IMR-90 (cell line): Measurements from ENCODE around the gene ZNF469. TPM values are rescaled to one million over a fixed set of nuclear protein-coding genes. Genes with fewer than 3 reads are reported as not detected.
A peak's percentile ranks its signal among the peaks of the same experiment; 100 is the strongest.

Source experiments
- ATAC-seq: fragments of 200-7000 bp; cut with Tn5 transposase; 2 replicates; pipeline ENCODE4 v1.9.1; 2020; ENCODE audit warnings: low read depth, mild to moderate bottlenecking, moderate library complexity
- BruUV-seq: library from RNA; stranded (reverse); fragments of 400-500 nt; replicated peaks from 2 replicates; lab custom pipeline; 2021; lab: Mats Ljungman, UMichigan
- CTCF ChIA-PET: fragments of 300-600 bp; formaldehyde crosslinking; extraction: SDS; loops from one replicate; lab custom pipeline; 2021; ENCODE audit warnings: antibody characterized with exemption; lab: Yijun Ruan, JAX
- POLR2A ChIA-PET: fragments of 300-600 bp; sonication (Branson Sonifier 250); formaldehyde crosslinking; loops from one replicate; lab custom pipeline; 2022; ENCODE audit warnings: antibody characterized with exemption; ENCODE audit not compliant: unreplicated experiment; lab: Charles Lee
- DNase-seq: peaks from one replicate; pipeline ENCODE4 v3.0.0; 2013
- H2AFZ ChIP-seq: replicated peaks from 2 replicates; pipeline ENCODE3; 2013; ENCODE audit warnings: low read length, mild to moderate bottlenecking; ENCODE audit not compliant: poor library complexity
- H2AK5ac ChIP-seq: 2 replicates; pipeline ENCODE4 v1.6.1; 2013; ENCODE audit warnings: low read depth, low read length, inconsistent platforms
- H2AK9ac ChIP-seq: replicated peaks from 2 replicates; pipeline ENCODE3; 2013; ENCODE audit warnings: mild to moderate bottlenecking, low read depth, low read length, moderate library complexity; ENCODE audit not compliant: poor library complexity
- H2BK120ac ChIP-seq: 2 replicates; pipeline ENCODE4 v1.6.1; 2013; ENCODE audit warnings: low read depth, low read length, inconsistent platforms
- H2BK15ac ChIP-seq: 3 replicates; pipeline ENCODE4 v1.6.1; 2013; ENCODE audit warnings: low read depth, low read length, inconsistent platforms
- H2BK20ac ChIP-seq: 2 replicates; pipeline ENCODE4 v1.6.1; 2013; ENCODE audit warnings: low read depth, mild to moderate bottlenecking, inconsistent platforms, low read length, moderate library complexity
- H2BK5ac ChIP-seq: 2 replicates; pipeline ENCODE4 v1.6.1; 2013; ENCODE audit warnings: mild to moderate bottlenecking, low read depth, low read length, inconsistent platforms; ENCODE audit not compliant: poor library complexity, severe bottlenecking
- H3K14ac ChIP-seq: replicated peaks from 2 replicates; pipeline ENCODE4 v1.6.1; 2013; ENCODE audit warnings: low read depth, low read length, inconsistent platforms
- H3K18ac ChIP-seq: 2 replicates; pipeline ENCODE4 v1.6.1; 2013; ENCODE audit warnings: low read depth, low read length, control low read depth
- H3K23ac ChIP-seq: 2 replicates; pipeline ENCODE4 v1.6.1; 2013; ENCODE audit warnings: low read depth, low read length, inconsistent platforms
- H3K27ac ChIP-seq: 2 replicates; pipeline ENCODE4 v1.5.1; 2013; ENCODE audit warnings: mild to moderate bottlenecking, control low read depth, low read length; ENCODE audit not compliant: insufficient read depth
- H3K27me3 ChIP-seq: 2 replicates; pipeline ENCODE4 v1.6.1; 2013; ENCODE audit warnings: low read length; ENCODE audit not compliant: control insufficient read depth, insufficient read depth
- H3K36me3 ChIP-seq: 2 replicates; pipeline ENCODE4 v1.6.1; 2013; ENCODE audit warnings: low read length, mixed read lengths; ENCODE audit not compliant: control insufficient read depth, insufficient read depth
- H3K4ac ChIP-seq: 2 replicates; pipeline ENCODE4 v1.6.1; 2013; ENCODE audit warnings: low read depth, low read length, inconsistent platforms
- H3K4me1 ChIP-seq: 2 replicates; pipeline ENCODE4 v1.6.1; 2013; ENCODE audit warnings: low read length, mixed read lengths; ENCODE audit not compliant: control insufficient read depth, insufficient read depth
- H3K4me2 ChIP-seq: 2 replicates; pipeline ENCODE4 v1.6.1; 2013; ENCODE audit warnings: low read depth, mild to moderate bottlenecking, control low read depth, low read length, moderate library complexity
- H3K4me3 ChIP-seq: 2 replicates; pipeline ENCODE4 v1.5.1; 2013; ENCODE audit warnings: low read depth, mild to moderate bottlenecking, control low read depth, low read length, moderate library complexity; ENCODE audit not compliant: insufficient read depth
- H3K56ac ChIP-seq: 2 replicates; pipeline ENCODE4 v1.6.1; 2013; ENCODE audit warnings: low read length, inconsistent platforms; ENCODE audit not compliant: insufficient read depth; ENCODE audit errors: extremely low read depth
- H3K79me1 ChIP-seq, 2 experiments: 2 replicates each; pipeline ENCODE4 v1.6.1; 2013; ENCODE audit warnings: low read length in 2 of 2, inconsistent platforms in 1 of 2, low read depth in 1 of 2
- H3K9ac ChIP-seq: 2 replicates; pipeline ENCODE4 v1.6.1; 2013; ENCODE audit warnings: low read depth, low read length, control low read depth
- H3K9me1 ChIP-seq: 2 replicates; pipeline ENCODE4 v1.6.1; 2013; ENCODE audit warnings: low read length, inconsistent platforms; ENCODE audit not compliant: insufficient read depth
- H3K9me3 ChIP-seq: 2 replicates; pipeline ENCODE4 v1.6.1; 2013; ENCODE audit warnings: low read length; ENCODE audit not compliant: control insufficient read depth, insufficient read depth
- H4K20me1 ChIP-seq: 2 replicates; pipeline ENCODE4 v1.6.1; 2013; ENCODE audit warnings: low read length, inconsistent platforms; ENCODE audit not compliant: insufficient read depth
- H4K5ac ChIP-seq: 2 replicates; pipeline ENCODE4 v1.6.1; 2013; ENCODE audit warnings: mild to moderate bottlenecking, low read depth, low read length, control low read depth
- H4K8ac ChIP-seq, 2 experiments: 2 replicates each; pipeline ENCODE4 v1.6.1; 2013; ENCODE audit warnings: low read depth in 2 of 2, low read length in 2 of 2, control low read depth in 1 of 2, inconsistent platforms in 1 of 2
- H4K91ac ChIP-seq: 2 replicates; pipeline ENCODE4 v1.6.1; 2013; ENCODE audit warnings: low read depth, low read length, inconsistent platforms; ENCODE audit not compliant: insufficient read depth
- BHLHE40 ChIP-seq: fragments of 150-350 bp; IDR thresholded peaks from 2 replicates; pipeline ENCODE4 v1.6.1; 2016; ENCODE audit warnings: mild to moderate bottlenecking, low read depth, low read length
- CTCF ChIP-seq: conservative IDR thresholded peaks from 2 replicates; pipeline ENCODE4 v1.5.1; 2012; ENCODE audit warnings: mild to moderate bottlenecking, low read depth, low read length, improper control_type of control experiment
- FOS ChIP-seq: fragments of 150-350 bp; IDR thresholded peaks from 2 replicates; pipeline ENCODE4 v1.6.1; 2016; ENCODE audit warnings: low read depth, low read length
- MAZ ChIP-seq: IDR thresholded peaks from 2 replicates; pipeline ENCODE4 v1.6.1; 2012; ENCODE audit warnings: low read depth, mild to moderate bottlenecking, low read length, improper control_type of control experiment, moderate library complexity, borderline replicate concordance
- NFE2L2 ChIP-seq: fragments of 150-350 bp; IDR thresholded peaks from 2 replicates; pipeline ENCODE4 v1.6.1; 2016; ENCODE audit warnings: low read depth, mild to moderate bottlenecking, low read length
- RAD21 ChIP-seq: IDR thresholded peaks from 2 replicates; pipeline ENCODE4 v1.6.1; 2012; ENCODE audit warnings: low read length, improper control_type of control experiment
- RFX5 ChIP-seq: IDR thresholded peaks from 2 replicates; pipeline ENCODE4 v1.8.0; 2012; ENCODE audit warnings: low read depth, mild to moderate bottlenecking, low read length, moderate library complexity
- USF2 ChIP-seq: fragments of 150-350 bp; IDR thresholded peaks from 2 replicates; pipeline ENCODE4 v1.6.1; 2017; ENCODE audit warnings: mild to moderate bottlenecking, antibody characterized with exemption, low read length, low read depth
- WGBS, 2 experiments: methylation state at CpG; one replicate each; pipeline versions ENCODE4 v1.1.5 to v1.1.7; 2013; ENCODE audit warnings: missing lambda C conversion rate in 2 of 2; ENCODE audit not compliant: insufficient read length in 1 of 2; ENCODE audit errors: extremely low coverage in 2 of 2; 5-methylcytosine and 5-hydroxymethylcytosine counted together
- dilution Hi-C: fragments of 300-500 bp; cut with HindIII; formaldehyde crosslinking; loops from one replicate; pipeline ENCODE4 v1.14.3; 2018; ENCODE audit warnings: low sequenced_read_pairs; ENCODE audit not compliant: unreplicated experiment
- in situ Hi-C: fragments of 300-500 bp; cut with MboI; formaldehyde crosslinking; loops from 3 replicates; pipeline ENCODE4 v1.14.3; 2019; ENCODE audit warnings: low sequenced_read_pairs, inconsistent platforms, mixed read lengths
- intact Hi-C: fragments of 100-400 bp; cut with micrococcal nuclease; formaldehyde crosslinking; loops from 2 replicates; pipeline ENCODE4 v1.10.0; 2022
- polyA plus RNA-seq, 3 experiments: library from polyadenylated mRNA; depleted of rRNA; stranded (reverse); fragments of >200 nt; gene quantifications; 2 replicates each; pipeline ENCODE4 v1.2.3, GENCODE V29; 2012; ENCODE audit warnings: low replicate concordance in 1 of 3
- total RNA-seq: library from RNA; depleted of rRNA; stranded (reverse); fragments of >200 nt; gene quantifications from 2 replicates; pipeline ENCODE4 v1.2.3, GENCODE V29; 2012

Gene ZNF469
- total and polyA plus RNA-seq, 2 of the 4 experiments (the other 2 are of a cell fraction) = 1.1 to 13.3 TPM

GRCh38 chr16:88352261-88353200, 30.2 kb upstream of the ZNF469 start (continued):
- TF ChIP-seq CTCF = no peak

- peaks cover 12% of the 10 kb centered on the region for H3K9me1 ChIP-seq
- intact Hi-C loops = no loop called here
- H3K4me2 ChIP-seq = no peak overlapping the region
- in situ Hi-C loops = no loop called here
- ChIA-PET POLR2A (no interaction called here), CTCF (no interaction called here)
- H2BK120ac ChIP-seq = no peak overlapping the region
- no peak overlapping the region for H2BK20ac ChIP-seq
- H2AK9ac ChIP-seq = no peak overlapping the region
- peak overlapping the region; percentile 52; the same call in 1 of the 2 replicates for H2AK5ac ChIP-seq
- H3K23ac ChIP-seq = no peak overlapping the region
- WGBS, 2 experiments = 93% methylated on average over 14 of the region's 22 CpGs; no CpG with 5 or more reads in 1 of the 2 experiments
- H2BK5ac ChIP-seq = no peak overlapping the region
- no peak overlapping the region for H3K18ac ChIP-seq
- H3K4me3 ChIP-seq = no peak overlapping the region
- H3K4ac ChIP-seq = no peak overlapping the region
- no peak overlapping the region for H3K9ac ChIP-seq
- no peaks in the 10 kb centered on the region; the same call in 1 of the 2 replicates for H4K20me1 ChIP-seq
- H2AFZ ChIP-seq = peak overlapping the region; percentile 21
- no peak for DNase-seq
- no peaks in the 10 kb centered on the region for H3K9me3 ChIP-seq
- H3K27me3 ChIP-seq = no peaks in the 10 kb centered on the region; the same call in 1 of the 2 replicates
- ATAC-seq = no peak
- no TSS peak for BruUV-seq
- H2BK15ac ChIP-seq = no peak overlapping the region
- H3K36me3 ChIP-seq = no peaks in the 10 kb centered on the region
- dilution Hi-C loops = no loop called here
- no peak overlapping the region for H3K56ac ChIP-seq
- 0 out of 2 replicates have a peak, but pooled peaks cover 2% of the 10 kb centered on the region for H3K4me1 ChIP-seq
- H3K14ac ChIP-seq = no peak overlapping the region
- no peak overlapping the region for H3K27ac ChIP-seq
- no peak overlapping the region for H4K8ac ChIP-seq
- no peak overlapping the region for H4K91ac ChIP-seq
- no peaks in the 10 kb centered on the region for H3K79me1 ChIP-seq
- H4K5ac ChIP-seq = no peak overlapping the region
- no peak for TF ChIP-seq CTCF
- no peak for TF ChIP-seq FOS
- no peak for TF ChIP-seq NFE2L2
- no peak for TF ChIP-seq BHLHE40
- no peak for TF ChIP-seq RFX5
- TF ChIP-seq RAD21 = no peak
- TF ChIP-seq MAZ = no peak
- no peak for TF ChIP-seq USF2
Measured at GRCh38 chr16:88353232-88353631, 29.5 kb upstream of the ZNF469 start.
